Measurements from ENCODE around the gene TMEM14C.

The TMEM14C gene

DNA sequence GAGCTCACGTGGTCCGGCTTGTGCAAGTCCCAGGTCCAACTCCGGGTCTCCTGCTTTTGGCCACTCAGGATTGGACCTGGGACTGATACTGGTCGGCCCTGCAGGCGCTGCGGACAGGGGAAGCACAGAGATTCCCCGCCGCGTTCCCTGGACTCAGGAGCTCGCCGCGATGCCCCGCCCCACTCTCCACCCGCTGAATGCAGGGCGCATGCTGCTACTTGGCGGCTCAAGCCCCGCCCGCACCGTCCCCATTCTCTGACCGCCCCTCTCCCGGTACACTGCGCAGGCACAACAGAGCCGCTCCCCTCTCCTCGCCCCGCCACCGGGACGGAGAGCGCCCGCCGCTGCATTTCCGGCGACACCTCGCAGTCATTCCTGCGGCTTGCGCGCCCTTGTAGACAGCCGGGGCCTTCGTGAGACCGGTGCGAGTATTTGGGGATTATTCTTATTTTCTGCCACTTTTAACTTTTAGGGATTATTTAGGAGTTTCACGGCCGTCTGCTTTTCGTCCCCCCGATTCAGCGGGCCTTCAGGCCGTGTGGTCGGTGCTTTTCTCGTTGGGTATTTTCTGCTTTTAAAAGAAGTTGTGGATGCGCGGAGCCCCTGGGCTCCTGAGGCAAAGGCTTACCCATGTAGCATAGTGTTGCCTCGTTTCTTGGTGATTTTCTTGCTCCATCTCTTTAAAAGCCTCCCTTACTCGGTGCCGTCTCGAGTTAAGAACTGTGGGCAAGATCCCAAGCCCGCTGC, at the start of gene TMEM14C:
Gene TMEM14C, plus strand, starts transcription at position 251 of the 747 bp plus-strand sequence. CDS start 1,544 bp downstream, outside the sequence.
- H3K4me3 ChIP-seq (ENCODE audit: low read depth, low read length) = peak within 1 kb of the TSS; percentile 76

- no peak overlapping the region for H3K4me3 ChIP-seq (ENCODE audit: low read depth, low read length)
Measured at GRCh38 chr6:10676403-10676802, 46.5 kb upstream of the TMEM14C start.

DNA sequence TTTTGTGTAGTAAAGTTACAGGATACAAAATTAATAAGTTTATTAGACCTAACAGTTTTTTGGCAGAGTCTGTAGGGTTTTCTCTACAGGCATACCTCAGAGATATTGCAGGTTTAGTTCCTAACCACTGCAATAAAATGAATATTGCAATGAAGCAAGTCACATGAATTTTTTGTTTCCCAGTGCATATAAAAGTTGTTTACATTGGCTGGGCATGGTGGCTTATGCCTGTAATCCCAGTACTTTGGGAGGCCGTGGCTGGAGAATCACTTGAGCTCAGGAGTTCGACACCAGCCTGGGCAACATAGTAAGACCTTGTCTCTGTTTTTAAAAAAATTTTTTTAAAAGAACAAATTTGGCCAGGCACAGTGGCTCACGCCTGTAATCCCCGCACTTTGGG, 44.4 kb upstream of the TMEM14C start:
- H3K4me3 ChIP-seq (ENCODE audit: low read depth, low read length) = no peak overlapping the region

DNA sequence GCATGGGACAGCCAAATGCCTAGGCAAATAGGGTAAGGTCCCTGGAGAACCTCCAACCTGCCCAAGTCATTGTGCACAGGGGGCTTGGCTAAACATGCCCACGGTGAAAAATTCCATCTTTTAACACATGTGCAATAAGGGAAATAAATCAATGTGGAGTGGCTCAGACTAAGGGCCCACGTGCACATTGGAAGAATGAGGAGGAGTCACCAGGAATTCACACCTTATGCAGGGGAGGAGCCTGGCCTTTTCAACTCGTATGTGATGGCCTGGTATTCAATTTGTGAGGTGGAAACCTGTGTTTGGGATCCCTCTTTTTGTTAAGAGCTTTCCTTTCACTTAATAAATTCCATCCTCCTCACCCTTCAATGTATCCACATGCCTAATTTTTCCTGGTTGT, 41.1 kb upstream of the TMEM14C start:
- no peak overlapping the region for H3K4me3 ChIP-seq (ENCODE audit: low read depth, low read length)

- no peak overlapping the region for H3K4me3 ChIP-seq (ENCODE audit: low read depth, low read length)
Measured at GRCh38 chr6:10682355-10682988, 40.4 kb upstream of the TMEM14C start.

- no peak overlapping the region for H3K4me3 ChIP-seq (ENCODE audit: low read depth, low read length)
Measured at GRCh38 chr6:10684618-10685017, 38.3 kb upstream of the TMEM14C start.

- no peak overlapping the region for H3K4me3 ChIP-seq (ENCODE audit: low read depth, low read length)
Measured at GRCh38 chr6:10685092-10685915, 37.6 kb upstream of the TMEM14C start.

DNA sequence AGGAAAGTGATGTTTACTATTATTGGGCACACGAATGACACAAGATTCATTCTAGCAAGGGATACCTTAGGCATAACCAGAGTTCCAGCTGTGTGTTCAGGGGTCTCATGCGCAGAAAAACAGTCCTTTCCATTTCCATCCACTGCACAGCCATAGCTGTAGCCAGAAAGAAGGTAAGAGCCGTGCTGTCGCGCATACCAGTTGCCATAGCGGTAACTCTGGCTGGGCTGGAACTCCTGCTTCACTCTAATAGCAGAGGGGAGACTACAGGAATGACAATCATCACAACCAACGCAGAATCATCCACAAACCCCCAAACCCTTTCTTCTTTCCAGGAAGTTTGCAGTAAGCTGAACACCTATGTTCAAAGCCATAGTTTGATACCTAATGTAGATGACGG, 36.0 kb upstream of the TMEM14C start:
- no peak overlapping the region for H3K4me3 ChIP-seq (ENCODE audit: low read depth, low read length)

DNA sequence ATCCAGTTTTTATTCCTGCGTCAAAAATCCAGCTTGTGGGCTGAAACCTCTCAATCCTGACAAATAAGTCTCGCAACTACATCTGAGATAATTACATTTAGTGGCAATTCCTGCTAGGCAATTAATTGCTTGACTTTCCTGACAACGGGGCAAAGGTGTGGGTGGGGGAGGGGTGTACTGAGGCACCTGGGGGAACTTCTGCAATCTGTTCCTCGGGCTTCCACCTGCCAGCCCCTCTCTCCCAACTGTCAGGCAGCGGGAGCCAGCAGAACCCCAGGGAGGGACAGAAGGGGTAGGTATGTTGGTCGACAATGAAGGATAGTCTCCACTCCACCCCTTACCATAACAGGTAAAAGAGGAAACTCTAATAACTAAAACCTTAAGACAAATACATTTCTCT, 35.3 kb upstream of the TMEM14C start:
- H3K4me3 ChIP-seq (ENCODE audit: low read depth, low read length) = no peak overlapping the region

DNA sequence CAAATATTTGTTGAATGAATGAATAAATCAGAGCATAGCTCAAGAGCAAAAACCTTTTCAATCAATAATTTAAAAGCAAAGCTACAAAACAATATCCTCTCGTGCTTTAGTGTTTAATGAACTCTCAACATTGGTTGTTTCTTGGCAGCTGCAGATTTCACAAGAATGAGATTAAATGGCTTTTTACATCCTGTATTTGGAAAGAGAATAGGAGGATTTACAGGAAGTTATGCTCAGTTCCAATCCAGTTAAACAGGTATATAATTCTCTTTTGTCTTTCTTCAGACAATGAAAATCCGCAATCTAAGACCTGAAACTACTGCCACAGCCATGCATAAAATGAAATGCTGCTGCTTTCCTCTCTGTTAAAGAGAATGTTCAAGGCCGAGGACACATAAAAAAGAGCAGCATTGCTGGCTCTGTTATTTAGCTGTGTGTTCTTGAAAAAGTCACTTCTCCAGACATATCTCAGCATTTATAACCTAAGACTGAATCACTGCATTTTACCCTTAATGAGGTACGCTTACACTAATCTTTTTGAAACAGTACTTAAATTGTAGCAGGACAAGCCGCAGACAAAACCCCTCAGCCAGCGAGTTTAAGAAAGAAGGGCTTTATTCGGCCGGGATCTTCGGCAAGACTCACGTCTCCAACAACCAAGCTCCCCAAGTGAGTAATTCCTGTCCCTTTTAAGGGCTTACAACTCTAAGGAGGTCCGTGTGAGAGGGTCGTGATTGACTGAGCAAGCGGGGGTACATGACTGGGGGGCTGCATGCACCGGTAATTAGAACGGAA, 32.0 kb upstream of the TMEM14C start:
- no peak overlapping the region for H3K4me3 ChIP-seq (ENCODE audit: low read depth, low read length)

DNA sequence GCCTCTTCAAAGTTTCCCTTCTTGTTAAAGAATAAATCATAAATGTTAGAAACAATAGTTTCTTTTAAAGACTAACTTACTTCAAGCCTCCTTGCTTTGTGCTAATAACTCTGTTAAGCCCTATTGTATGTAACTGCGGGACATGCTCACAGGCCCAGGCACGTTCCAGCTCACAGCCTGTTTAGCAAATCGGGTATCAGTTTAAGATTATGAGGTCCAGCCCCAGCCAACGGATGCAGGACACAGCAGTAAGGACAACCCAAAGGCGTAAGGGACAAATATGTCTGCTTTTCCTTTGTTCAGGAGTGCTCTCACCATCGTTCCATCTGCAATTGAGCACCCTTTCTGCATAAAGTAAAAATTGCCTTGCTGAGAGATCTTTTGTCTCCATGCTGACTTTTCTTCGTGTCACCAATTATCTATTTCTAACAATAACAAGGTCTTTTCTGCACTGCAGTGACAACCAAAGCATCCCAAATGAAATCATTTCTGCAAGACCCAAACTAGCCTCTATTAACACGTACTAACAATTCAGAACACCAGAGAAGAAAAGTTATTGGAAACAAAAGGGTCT, 29.8 kb upstream of the TMEM14C start:
- peak overlapping the region; percentile 99 for H3K4me3 ChIP-seq (ENCODE audit: low read depth, low read length)

- peak within 1 kb of the TSS; percentile 99 for H3K4me3 ChIP-seq (ENCODE audit: low read depth, low read length)
Measured at GRCh38 chr6:10694302-10695085, 28.4 kb upstream of the TMEM14C start, which contains the start of the genes C6orf52 and PAK1IP1. TSS of gene C6orf52 (minus strand) at chr6:10694616. CDS start at chr6:10687550, 7,066 bp downstream. TSS of gene PAK1IP1 (plus strand) at chr6:10694972. CDS start at chr6:10694986, 14 bp downstream.

DNA sequence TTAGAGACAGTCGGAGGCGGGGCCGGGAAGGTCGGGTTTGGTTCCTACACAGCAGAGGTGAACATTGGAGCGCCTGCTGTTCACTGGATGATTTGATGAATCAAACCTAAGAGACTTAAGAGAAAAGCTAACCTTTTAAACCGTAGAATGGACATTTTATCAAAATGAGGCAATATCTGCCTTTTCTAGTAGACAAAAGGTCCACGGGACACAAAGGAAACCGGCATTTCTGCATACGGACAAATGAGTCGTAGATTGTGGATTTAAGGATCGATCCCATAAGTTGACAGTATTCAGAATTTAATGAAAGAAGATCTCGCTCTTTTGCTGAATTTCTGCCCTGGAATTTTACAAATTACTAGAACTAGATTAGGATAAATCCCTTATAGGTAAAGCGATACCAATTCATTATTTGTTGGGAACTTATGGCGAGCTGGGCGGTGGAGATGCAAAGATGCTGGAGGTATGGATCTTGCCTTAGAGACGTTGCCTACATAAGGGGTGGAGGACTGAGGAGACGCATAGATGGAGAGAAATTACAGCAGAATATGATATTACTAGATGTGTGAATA, 27.7 kb upstream of the TMEM14C start:
- H3K4me3 ChIP-seq (ENCODE audit: low read depth, low read length) = peak overlapping the region; percentile 99

- no peak overlapping the region for H3K4me3 ChIP-seq (ENCODE audit: low read depth, low read length)
Measured at GRCh38 chr6:10696655-10697054, 26.2 kb upstream of the TMEM14C start.

- no peak overlapping the region for H3K4me3 ChIP-seq (ENCODE audit: low read depth, low read length)
Measured at GRCh38 chr6:10713962-10714361, 8.9 kb upstream of the TMEM14C start.

DNA sequence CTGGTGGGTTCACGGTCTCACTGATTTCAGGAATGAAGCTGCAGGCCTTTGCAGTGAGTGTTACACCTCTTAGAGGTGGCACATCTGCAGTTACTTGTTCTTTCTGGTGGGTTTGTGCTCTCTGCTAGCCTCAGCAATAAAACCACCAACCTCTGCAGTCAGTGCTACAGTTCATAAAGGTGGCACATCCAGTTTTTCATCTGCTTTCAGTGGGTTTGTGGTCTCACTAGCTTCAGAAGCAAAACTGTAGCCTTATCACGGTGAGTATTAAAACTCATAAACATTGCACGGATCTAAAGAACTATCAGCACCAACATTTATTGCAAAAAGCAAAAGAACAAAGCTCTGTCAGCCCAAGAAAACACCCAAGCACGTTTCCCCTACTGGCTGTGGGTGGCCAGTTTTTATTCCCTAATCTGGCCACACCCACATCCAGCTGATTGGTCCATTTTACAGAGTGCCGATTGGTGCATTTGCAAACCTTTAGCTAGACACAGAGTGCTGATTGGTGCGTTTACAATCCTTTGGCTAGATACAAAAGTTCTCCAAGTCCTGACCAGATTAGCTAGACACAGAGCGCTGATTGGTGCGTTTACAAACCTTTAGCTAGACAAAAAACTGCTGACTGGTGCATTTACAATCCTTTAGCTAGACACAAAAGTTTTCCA, 3.4 kb upstream of the TMEM14C start:
- H3K4me3 ChIP-seq (ENCODE audit: low read depth, low read length) = no peak overlapping the region

DNA sequence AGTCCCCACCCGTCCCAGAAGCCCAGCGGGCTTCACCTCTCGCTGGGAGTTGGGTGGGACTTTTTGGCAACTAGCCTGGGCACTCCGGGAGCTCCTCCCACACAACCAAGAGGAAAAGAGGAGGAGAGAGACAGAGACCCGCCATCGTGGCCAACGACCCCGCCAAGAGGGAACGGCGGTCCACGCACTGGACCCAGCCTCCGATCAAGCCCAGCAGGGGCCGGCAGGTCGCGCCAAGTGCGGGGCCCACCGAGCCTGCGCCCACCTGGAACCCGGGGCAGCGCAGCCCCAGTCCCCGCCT, 3.0 kb upstream of the TMEM14C start:
- no peak overlapping the region for H3K4me3 ChIP-seq (ENCODE audit: low read depth, low read length)

- H3K4me3 ChIP-seq (ENCODE audit: low read depth, low read length) = no peak overlapping the region
Measured at GRCh38 chr6:10720265-10720959, 2.5 kb upstream of the TMEM14C start.
